Measurements from ENCODE around the gene FLNB. TPM values are rescaled to one million over a fixed set of nuclear protein-coding genes. Genes with fewer than 3 reads are reported as not detected.

Gene FLNB
- total and polyA plus RNA-seq, 12 donors, result 84.6 to 278 (median 131) TPM

DNA sequence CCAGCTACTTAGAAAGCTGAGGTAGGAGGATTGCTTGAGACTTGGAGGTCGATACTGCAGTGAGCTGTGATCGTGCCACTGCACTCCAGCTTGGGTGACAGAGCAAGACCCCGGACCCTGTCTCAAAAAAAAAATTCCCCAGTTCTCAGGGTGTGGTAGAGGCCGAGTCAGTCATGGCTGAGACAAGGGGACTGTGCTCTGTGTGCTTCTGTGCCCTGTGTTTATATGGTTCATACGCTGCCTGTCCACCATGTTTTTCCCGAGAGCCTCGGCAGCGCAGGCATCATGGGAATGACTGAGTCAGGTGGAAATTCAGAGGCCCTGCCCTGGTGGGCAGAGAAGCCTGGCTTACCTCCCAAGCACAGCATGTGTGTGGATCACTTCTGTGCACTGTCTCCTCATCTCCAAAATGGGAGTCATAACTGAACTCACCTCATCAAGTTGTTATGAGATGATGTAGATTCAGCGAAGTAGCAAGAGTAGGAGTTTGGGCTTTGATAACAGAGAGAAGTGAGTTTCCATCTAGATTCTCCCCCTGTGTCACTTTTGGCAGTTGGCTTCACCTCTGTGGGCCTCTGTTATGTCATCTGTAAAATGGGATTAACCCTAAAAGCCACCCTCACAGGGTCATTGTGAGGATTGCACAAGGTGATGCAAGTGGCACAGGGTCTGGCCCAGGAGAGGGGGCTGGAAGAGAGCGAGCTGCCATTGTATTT lies 56.9 kb downstream of the FLNB start:
- Histone ChIP-seq H3K4me1 (replicated peaks in 1 of 2) (peaks cover 14 to 22% of the 10 kb centered on the region in 2 donors), H3K27ac (peak overlapping the region in 2 of 5 donors; percentile 65 to 75), H3K4me3 (no peak overlapping the region), H3K9me3 (replicated peaks in 1 of 3) (no peaks in the 10 kb centered on the region), H3K27me3 (no peaks in the 10 kb centered on the region), H3K36me3 (replicated peaks in 1 of 2) (no peaks in the 10 kb centered on the region)
- no peak for DNase-seq
- TF ChIP-seq POLR2A (IDR thresholded peaks at IDR 0.05), result no peak
- TF ChIP-seq, protein P1, sequence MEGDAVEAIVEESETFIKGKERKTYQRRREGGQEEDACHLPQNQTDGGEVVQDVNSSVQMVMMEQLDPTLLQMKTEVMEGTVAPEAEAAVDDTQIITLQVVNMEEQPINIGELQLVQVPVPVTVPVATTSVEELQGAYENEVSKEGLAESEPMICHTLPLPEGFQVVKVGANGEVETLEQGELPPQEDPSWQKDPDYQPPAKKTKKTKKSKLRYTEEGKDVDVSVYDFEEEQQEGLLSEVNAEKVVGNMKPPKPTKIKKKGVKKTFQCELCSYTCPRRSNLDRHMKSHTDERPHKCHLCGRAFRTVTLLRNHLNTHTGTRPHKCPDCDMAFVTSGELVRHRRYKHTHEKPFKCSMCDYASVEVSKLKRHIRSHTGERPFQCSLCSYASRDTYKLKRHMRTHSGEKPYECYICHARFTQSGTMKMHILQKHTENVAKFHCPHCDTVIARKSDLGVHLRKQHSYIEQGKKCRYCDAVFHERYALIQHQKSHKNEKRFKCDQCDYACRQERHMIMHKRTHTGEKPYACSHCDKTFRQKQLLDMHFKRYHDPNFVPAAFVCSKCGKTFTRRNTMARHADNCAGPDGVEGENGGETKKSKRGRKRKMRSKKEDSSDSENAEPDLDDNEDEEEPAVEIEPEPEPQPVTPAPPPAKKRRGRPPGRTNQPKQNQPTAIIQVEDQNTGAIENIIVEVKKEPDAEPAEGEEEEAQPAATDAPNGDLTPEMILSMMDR (IDR thresholded peaks at IDR 0.05), result no peak
- WGBS, 4 donors, result 91 to 97% (median 95%) methylated on average over 4 to 10 of the region's 10 CpGs
- intact Hi-C loops (cut with DNase I), result no loop called here

- Histone ChIP-seq H3K27ac (peak overlapping the region in 3 of 5 donors; percentile 10 to 75 (median 65)), H3K4me1 (replicated peaks in 1 of 2) (peaks cover 12 to 18% of the 10 kb centered on the region in 2 donors), H3K9me3 (replicated peaks in 1 of 3) (no peaks in the 10 kb centered on the region), H3K4me3 (no peak overlapping the region), H3K36me3 (replicated peaks in 1 of 2) (no peaks in the 10 kb centered on the region), H3K27me3 (no peaks in the 10 kb centered on the region)
- intact Hi-C loops (cut with DNase I), result no loop called here
- DNase-seq, result peak in 5 of 7 donors; percentile 33 to 79 (median 73)
- TF ChIP-seq, protein P1 (IDR thresholded peaks at IDR 0.05), result no peak
- TF ChIP-seq POLR2A (IDR thresholded peaks at IDR 0.05), result peak in 1 of 2 donors; percentile 32
- WGBS, 4 donors, result 62 to 79% (median 71%) methylated on average over 4 to 6 of the region's 6 CpGs
Observed at GRCh38 chr3:58065700-58066167, 57.5 kb downstream of the FLNB start.

DNA sequence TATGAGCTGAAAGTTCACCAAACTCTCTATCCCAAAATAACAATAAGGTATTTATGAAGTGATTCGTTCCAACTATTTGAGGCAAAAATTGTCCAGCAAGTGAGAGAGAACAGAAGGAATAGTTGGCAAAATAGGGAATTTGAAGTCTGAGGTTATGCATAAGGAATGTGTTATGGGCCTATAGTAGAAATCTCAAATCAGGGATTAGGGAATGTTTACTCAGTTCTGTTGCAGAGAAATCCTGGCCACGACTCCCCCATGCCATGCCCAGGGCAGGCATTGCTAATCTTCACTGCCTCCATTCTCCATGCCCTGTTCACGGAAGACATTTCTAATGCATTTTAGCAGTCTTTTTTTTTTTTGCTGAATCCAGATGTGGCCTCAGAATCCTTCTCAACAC lies 58.6 kb downstream of the FLNB start:
- Histone ChIP-seq H3K4me1 (replicated peaks in 1 of 2) (peaks cover 12 to 24% of the 10 kb centered on the region in 2 donors), H3K9me3 (replicated peaks in 1 of 3) (no peaks in the 10 kb centered on the region), H3K27me3 (no peaks in the 10 kb centered on the region), H3K4me3 (no peak overlapping the region), H3K27ac (no peak overlapping the region), H3K36me3 (replicated peaks in 1 of 2) (no peaks in the 10 kb centered on the region)
- 64 to 85% (median 78%) methylated on average over 3 of the region's 3 CpGs for WGBS, 4 donors
- no peak for DNase-seq
- no peak for TF ChIP-seq POLR2A (IDR thresholded peaks at IDR 0.05)
- TF ChIP-seq, protein P1 (IDR thresholded peaks at IDR 0.05), result no peak
- intact Hi-C loops (cut with DNase I), result no loop called here

- Histone ChIP-seq H3K4me1 (replicated peaks in 1 of 2) (peaks cover 16 to 23% of the 10 kb centered on the region in 2 donors), H3K27me3 (no peaks in the 10 kb centered on the region), H3K27ac (no peak overlapping the region), H3K9me3 (replicated peaks in 1 of 3) (no peaks in the 10 kb centered on the region), H3K4me3 (no peak overlapping the region), H3K36me3 (replicated peaks in 1 of 2) (no peaks in the 10 kb centered on the region)
- peak in 1 of 7 donors; percentile 21 for DNase-seq
- intact Hi-C loops (cut with DNase I), result no loop called here
- TF ChIP-seq POLR2A (IDR thresholded peaks at IDR 0.05), result no peak
- TF ChIP-seq, protein P1 (IDR thresholded peaks at IDR 0.05), result no peak
- 89 to 100% (median 94%) methylated on average over 2 of the region's 2 CpGs for WGBS, 4 donors
Observed at GRCh38 chr3:58068122-58068809, 60.0 kb downstream of the FLNB start.

Data from adrenal gland (tissue), 12 donors.